Lung (tissue), 12 donors: ENCODE measurements around the gene CFAP410. TPM values are rescaled to one million over a fixed set of nuclear protein-coding genes. Genes with fewer than 3 reads are reported as not detected.

ENCODE experiments used
- ATAC-seq: fragments of 200-7000 bp; cut with Tn5 transposase; one replicate; pipeline ENCODE4 v1.9.1; 2020; ENCODE audit warnings: moderate number of reproducible peaks; ENCODE audit not compliant: insufficient read depth, low FRiP score
- DNase-seq, 3 donors: peaks; one replicate each; pipeline ENCODE4 v3.0.0-alpha.2; 2013 to 2017
- H3K27ac ChIP-seq, 2 donors: one replicate each; pipeline ENCODE4 v1.5.1; 2013; ENCODE audit warnings: mild to moderate bottlenecking in 2 of 2, moderate library complexity in 2 of 2, control low read depth in 1 of 2, inconsistent platforms in 1 of 2, low read depth in 1 of 2, low read length in 1 of 2
- H3K27me3 ChIP-seq, 3 donors: one replicate each; pipeline ENCODE4 v1.5.1; 2013; ENCODE audit warnings: low read length in 2 of 3; ENCODE audit not compliant: control insufficient read depth in 3 of 3, insufficient read depth in 3 of 3
- H3K36me3 ChIP-seq, 4 donors: one replicate each; pipeline ENCODE4 v1.5.1; 2013; ENCODE audit warnings: low read length in 4 of 4, mild to moderate bottlenecking in 1 of 4, moderate library complexity in 1 of 4; ENCODE audit not compliant: control insufficient read depth in 4 of 4, insufficient read depth in 4 of 4
- H3K4me1 ChIP-seq, 5 donors: one replicate each; pipeline ENCODE4 v1.5.1; 2013; ENCODE audit warnings: low read length in 5 of 5, mild to moderate bottlenecking in 2 of 5, moderate library complexity in 1 of 5; ENCODE audit not compliant: control insufficient read depth in 5 of 5, insufficient read depth in 5 of 5
- H3K4me3 ChIP-seq: one replicate; pipeline ENCODE4 v1.5.1; 2013; ENCODE audit warnings: mild to moderate bottlenecking, control low read depth, moderate library complexity
- H3K9ac ChIP-seq, 2 donors: one replicate each; pipeline ENCODE4 v1.5.1; 2013; ENCODE audit warnings: low read length in 2 of 2, control low read depth in 1 of 2; ENCODE audit not compliant: insufficient read depth in 1 of 2
- H3K9me3 ChIP-seq, 4 donors: one replicate each; pipeline ENCODE4 v1.5.1; 2013; ENCODE audit warnings: low read length in 3 of 4, mild to moderate bottlenecking in 1 of 4, moderate library complexity in 1 of 4; ENCODE audit not compliant: control insufficient read depth in 4 of 4, insufficient read depth in 3 of 4
- WGBS, 2 donors: extraction: QIAGEN DNeasy Blood & Tissue Kit; methylation state at CpG; one replicate each; pipeline ENCODE4 v1.1.7; 2013; 5-methylcytosine and 5-hydroxymethylcytosine counted together
- polyA plus RNA-seq, 2 donors: library from polyadenylated mRNA; stranded (reverse); fragments of 200-250 nt; gene quantifications; one replicate each; pipeline ENCODE4 v1.2.1, GENCODE V29; 2013
- total RNA-seq, 2 donors: library from RNA; depleted of rRNA in 1 of 2; stranded (reverse); fragments of >200 nt in 1 of 2; gene quantifications; one replicate each; pipeline ENCODE4 v1.2.1, GENCODE V29; 2014 to 2021
- TF ChIP-seq, protein P1 (sequence below): IDR thresholded peaks from 2 replicates; pipeline ENCODE4 v1.5.1; 2012; ENCODE audit warnings: mild to moderate bottlenecking; ENCODE audit errors: control extremely low read depth, extremely low read depth
- donor health status: control.
- donor health status: control.
- donor health status: Bipolar disorder and iron deficiency.
- donor health status: healthy.
- donor health status: DM: yes; HTN: yes; CAD: no.

The CFAP410 gene
- total and polyA plus RNA-seq, 4 donors: 24.3 to 72.7 (median 39.5) TPM

DNA sequence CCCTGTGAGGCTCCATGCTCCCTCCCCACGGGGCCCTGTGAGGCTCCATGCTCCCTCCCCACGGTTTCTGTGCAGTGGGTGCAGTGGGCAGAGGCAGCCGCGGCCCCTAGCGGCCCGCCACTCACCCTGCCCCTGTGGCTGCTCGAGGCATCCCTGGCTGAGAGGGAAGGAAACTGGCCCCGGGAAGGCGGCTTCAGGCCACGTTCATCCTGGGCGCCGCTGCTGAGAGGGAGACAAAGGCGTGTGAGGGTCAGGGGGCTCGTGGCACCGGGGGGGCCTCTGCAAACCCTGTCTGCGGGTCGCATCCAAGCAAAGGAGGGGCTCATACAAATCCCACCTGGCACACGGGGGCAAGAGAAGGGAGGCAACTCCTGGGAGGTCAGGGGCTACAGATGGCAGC lies 8.5 kb downstream of the CFAP410 start:
- DNase-seq (no peak), ATAC-seq (no peak)
- Histone ChIP-seq H3K27ac (no peak overlapping the region), H3K4me1 (peaks cover 0 to 11% (median 0%) of the 10 kb centered on the region in 5 donors), H3K27me3 (no peaks in the 10 kb centered on the region), H3K9me3 (peaks cover 0 to 2% (median 0%) of the 10 kb centered on the region in 4 donors), H3K36me3 (peaks cover 0 to 59% (median 4%) of the 10 kb centered on the region in 4 donors), H3K9ac (no peak overlapping the region), H3K4me3 (no peak overlapping the region)
- 77 to 79% methylated on average over 18 of the region's 18 CpGs for WGBS, 2 donors
- TF ChIP-seq, protein P1, sequence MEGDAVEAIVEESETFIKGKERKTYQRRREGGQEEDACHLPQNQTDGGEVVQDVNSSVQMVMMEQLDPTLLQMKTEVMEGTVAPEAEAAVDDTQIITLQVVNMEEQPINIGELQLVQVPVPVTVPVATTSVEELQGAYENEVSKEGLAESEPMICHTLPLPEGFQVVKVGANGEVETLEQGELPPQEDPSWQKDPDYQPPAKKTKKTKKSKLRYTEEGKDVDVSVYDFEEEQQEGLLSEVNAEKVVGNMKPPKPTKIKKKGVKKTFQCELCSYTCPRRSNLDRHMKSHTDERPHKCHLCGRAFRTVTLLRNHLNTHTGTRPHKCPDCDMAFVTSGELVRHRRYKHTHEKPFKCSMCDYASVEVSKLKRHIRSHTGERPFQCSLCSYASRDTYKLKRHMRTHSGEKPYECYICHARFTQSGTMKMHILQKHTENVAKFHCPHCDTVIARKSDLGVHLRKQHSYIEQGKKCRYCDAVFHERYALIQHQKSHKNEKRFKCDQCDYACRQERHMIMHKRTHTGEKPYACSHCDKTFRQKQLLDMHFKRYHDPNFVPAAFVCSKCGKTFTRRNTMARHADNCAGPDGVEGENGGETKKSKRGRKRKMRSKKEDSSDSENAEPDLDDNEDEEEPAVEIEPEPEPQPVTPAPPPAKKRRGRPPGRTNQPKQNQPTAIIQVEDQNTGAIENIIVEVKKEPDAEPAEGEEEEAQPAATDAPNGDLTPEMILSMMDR: no peak

DNA sequence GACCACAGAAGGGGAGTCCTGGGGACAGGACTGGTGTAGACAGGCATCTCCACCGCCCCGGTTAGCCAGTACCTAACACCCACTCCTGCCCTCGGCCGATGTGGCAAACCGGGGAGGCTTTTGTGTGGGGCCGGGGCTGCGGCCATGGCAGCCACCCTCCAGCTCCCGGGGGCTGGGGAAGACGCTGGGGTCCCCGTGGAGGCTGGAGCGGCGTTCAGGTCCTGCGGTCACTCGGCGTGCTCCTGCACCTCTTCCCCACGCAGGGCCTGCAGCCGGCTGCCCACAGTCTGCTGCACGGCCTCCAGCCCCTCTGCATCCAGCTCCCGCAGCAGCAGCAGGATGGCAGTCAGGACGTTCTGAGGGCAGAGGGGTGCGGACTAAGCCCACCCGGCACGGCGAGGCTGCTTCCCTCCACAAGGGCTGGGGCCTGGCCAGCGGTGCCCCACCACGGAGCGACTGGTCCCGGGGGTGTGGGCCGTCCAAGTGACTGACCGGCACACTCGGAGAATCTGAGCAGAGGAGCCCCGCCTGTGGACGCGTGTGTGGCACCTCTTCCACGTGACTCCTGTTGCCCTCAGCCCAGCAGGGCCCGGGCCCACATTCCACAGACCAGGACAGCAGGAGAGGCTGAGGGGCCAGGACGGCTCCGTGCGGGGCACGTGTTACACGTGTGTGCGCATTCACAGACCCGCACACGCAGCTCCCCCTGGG lies 9.1 kb downstream of the CFAP410 start:
- WGBS, 2 donors: 89 to 91% methylated on average over 44 of the region's 44 CpGs
- H3K4me3 ChIP-seq: no peak overlapping the region
- H3K27me3 ChIP-seq: no peaks in the 10 kb centered on the region
- H3K27ac ChIP-seq: no peak overlapping the region
- no peaks in the 10 kb centered on the region for H3K9me3 ChIP-seq
- ATAC-seq (no peak), DNase-seq (no peak)
- peaks cover 0 to 11% (median 0%) of the 10 kb centered on the region in 5 donors for H3K4me1 ChIP-seq
- peaks cover 0 to 59% (median 6%) of the 10 kb centered on the region in 4 donors for H3K36me3 ChIP-seq
- H3K9ac ChIP-seq: no peak overlapping the region
- TF ChIP-seq, protein P1: no peak

DNA sequence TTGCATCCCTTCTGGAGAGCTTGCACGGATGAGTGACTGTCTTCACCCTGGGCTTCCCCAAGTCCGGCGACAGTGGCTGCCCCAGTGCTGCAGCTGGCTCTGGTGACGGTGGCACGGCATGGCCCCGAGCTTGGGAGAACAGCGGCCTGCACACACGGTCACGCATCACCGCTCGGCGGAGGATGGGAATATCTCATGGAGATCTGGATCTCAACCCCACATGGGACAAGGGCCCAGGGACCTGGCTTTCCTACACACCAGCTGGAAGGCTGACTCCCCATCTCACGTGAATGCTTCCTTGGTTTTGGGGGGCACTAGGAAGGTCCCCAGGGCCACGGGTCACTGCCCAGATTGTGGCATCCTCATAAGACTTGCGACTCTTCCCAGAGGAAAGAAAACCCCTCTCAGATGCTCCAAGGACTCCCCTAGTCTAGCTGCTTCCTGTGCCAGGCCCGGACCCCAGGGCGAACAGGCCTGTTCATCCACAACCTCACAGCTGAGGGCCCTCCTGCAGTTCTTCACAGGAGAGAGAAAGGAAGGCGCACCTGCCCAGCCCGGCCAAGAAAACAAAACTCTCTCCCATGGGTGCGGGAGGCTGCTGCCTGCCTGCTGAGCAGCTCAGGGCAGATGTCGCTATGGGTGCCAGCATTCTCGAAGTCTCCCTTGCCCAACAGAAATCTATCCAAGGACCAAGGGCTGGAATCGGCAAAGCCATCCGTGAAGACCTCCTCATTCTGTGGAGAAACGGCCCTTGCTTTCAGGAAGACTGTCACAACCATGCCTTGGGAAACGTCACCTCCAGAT lies 9.9 kb downstream of the CFAP410 start:
- DNase-seq (no peak), ATAC-seq (no peak)
- peaks cover 0 to 11% (median 0%) of the 10 kb centered on the region in 5 donors for H3K4me1 ChIP-seq
- H3K9ac ChIP-seq: no peak overlapping the region
- H3K36me3 ChIP-seq: peaks cover 0 to 66% (median 6%) of the 10 kb centered on the region in 4 donors
- no peaks in the 10 kb centered on the region for H3K9me3 ChIP-seq
- WGBS, 2 donors: 83 to 85% methylated on average over 26 of the region's 26 CpGs
- TF ChIP-seq, protein P1: no peak
- H3K27me3 ChIP-seq: no peaks in the 10 kb centered on the region
- no peak overlapping the region for H3K27ac ChIP-seq
- no peak overlapping the region for H3K4me3 ChIP-seq
